DOHH2 (cell line): ENCODE data around the gene WDR18.

ENCODE experiments used
- CTCF ChIP-seq: fragments of 200-600 bp; sonication (generic); IDR thresholded peaks from one replicate; pipeline ENCODE4 v1.5.1; 2014; ENCODE audit warnings: antibody characterized with exemption, mild to moderate bottlenecking, low read depth, low read length; ENCODE audit not compliant: poor library complexity, severe bottlenecking
- EZH2phosphoT487 ChIP-seq: fragments of 200-600 bp; sonication (generic); IDR thresholded peaks from 2 replicates; pipeline ENCODE4 v1.6.1; 2017; ENCODE audit warnings: borderline replicate concordance, mild to moderate bottlenecking, antibody characterized with exemption, low read length, moderate library complexity, mixed read lengths

- TF ChIP-seq CTCF (no peak), EZH2phosphoT487 (no peak)
Observed at GRCh38 chr19:954672-955494, 29.3 kb upstream of the WDR18 start.
